GM21529 (cell line): ENCODE data around the gene ATP8B4.
"Not testable (repeated sequence)": the region's sequence is repeated elsewhere in the genome, so short reads cannot be mapped to it uniquely, and the experiment has no call there.

Source experiments
- ATAC-seq: cut with Tn5 transposase; IDR thresholded peaks from one replicate; pipeline ENCODE4 v1.9.1; 2021; ENCODE audit not compliant: unreplicated experiment

ATP8B4 gene, protein sequence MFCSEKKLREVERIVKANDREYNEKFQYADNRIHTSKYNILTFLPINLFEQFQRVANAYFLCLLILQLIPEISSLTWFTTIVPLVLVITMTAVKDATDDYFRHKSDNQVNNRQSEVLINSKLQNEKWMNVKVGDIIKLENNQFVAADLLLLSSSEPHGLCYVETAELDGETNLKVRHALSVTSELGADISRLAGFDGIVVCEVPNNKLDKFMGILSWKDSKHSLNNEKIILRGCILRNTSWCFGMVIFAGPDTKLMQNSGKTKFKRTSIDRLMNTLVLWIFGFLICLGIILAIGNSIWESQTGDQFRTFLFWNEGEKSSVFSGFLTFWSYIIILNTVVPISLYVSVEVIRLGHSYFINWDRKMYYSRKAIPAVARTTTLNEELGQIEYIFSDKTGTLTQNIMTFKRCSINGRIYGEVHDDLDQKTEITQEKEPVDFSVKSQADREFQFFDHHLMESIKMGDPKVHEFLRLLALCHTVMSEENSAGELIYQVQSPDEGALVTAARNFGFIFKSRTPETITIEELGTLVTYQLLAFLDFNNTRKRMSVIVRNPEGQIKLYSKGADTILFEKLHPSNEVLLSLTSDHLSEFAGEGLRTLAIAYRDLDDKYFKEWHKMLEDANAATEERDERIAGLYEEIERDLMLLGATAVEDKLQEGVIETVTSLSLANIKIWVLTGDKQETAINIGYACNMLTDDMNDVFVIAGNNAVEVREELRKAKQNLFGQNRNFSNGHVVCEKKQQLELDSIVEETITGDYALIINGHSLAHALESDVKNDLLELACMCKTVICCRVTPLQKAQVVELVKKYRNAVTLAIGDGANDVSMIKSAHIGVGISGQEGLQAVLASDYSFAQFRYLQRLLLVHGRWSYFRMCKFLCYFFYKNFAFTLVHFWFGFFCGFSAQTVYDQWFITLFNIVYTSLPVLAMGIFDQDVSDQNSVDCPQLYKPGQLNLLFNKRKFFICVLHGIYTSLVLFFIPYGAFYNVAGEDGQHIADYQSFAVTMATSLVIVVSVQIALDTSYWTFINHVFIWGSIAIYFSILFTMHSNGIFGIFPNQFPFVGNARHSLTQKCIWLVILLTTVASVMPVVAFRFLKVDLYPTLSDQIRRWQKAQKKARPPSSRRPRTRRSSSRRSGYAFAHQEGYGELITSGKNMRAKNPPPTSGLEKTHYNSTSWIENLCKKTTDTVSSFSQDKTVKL

GRCh38 chr15:50119063-50120040 lies at the start of gene ATP8B4:
TSS of gene ATP8B4 (minus strand) at chr15:50119233. CDS start at chr15:50106966, 12,267 bp downstream.
- ATAC-seq, result no peak

DNA sequence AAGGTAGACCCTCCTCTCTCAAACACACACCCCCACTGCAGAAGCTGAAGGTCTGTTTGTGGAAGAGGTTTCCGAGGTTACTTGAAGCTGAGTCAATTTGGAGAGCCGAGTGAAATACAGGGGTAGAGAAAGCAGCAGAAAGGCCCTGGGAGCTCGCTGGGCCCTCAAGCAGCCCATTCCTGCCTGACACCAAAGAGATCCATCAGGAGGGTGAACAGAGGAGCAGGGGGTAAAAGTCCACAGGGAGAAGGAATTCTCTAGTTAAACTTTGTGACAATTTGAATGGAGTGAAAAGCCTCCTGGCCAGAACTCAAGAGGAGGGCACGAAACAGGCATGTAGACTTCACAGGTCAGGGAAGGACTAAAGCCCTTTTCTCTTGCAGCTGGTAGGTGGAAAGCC lies 49.3 kb upstream of the ATP8B4 start:
- no peak for ATAC-seq

GRCh38 chr15:50167110-50167509 lies 48.1 kb upstream of the ATP8B4 start:
- no peak for ATAC-seq

GRCh38 chr15:50166216-50166615 lies 47.2 kb upstream of the ATP8B4 start:
- no peak for ATAC-seq

DNA sequence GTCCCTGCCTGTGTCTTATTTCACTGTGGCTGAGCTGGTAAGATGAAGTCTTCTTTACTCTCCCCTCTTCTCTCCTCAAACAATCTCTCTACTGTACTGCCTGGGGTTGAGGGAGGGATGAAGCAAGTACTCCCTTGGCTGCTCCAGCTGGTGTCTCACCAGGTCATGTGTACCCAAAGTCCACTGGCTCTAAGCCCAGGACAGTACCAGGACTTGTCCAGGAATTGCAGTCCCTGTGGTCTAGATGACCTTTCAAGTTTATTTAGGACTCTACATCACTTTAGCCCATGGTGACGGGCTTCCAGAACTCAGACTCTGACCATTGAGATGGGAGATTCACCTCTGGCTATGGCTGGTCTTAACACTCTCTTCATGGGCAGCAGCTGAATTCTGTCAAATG lies 45.4 kb upstream of the ATP8B4 start:
- ATAC-seq, result no peak

DNA sequence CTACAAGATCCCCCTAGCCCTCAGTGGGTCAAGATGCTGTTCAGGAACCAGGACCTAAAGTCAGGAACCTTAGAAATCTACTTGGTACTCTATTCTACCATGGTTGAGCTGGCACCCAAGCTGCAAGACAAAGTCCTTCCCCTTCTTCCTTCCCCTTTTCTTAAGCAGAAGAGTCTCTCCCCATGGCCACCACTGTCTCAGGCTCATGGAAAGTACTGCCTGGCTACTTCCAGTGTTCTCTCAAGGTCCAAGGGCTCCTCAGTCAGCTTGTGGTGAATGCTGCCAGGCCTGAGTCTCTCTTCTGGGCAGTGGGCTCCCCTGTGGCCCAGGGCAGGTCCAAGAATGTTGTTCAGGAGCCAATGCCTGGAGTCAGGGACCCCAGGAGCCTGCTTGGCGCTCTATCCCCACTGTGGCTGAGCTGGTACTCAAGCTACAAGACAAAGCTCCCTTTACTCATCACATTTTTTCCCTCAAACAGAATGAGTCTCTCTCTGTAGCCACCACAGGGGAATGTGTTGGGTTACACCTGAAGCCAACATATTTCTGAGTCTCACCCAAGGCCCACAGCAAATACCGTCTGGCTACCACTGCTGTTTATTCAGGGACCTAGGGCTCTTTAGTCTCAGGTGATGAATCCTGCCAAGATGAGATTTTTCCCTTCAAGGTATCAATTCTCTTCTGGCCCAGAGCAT lies 44.8 kb upstream of the ATP8B4 start:
- no peak for ATAC-seq

- no peak for ATAC-seq
Observed at GRCh38 chr15:50162969-50163718, 44.1 kb upstream of the ATP8B4 start.

DNA sequence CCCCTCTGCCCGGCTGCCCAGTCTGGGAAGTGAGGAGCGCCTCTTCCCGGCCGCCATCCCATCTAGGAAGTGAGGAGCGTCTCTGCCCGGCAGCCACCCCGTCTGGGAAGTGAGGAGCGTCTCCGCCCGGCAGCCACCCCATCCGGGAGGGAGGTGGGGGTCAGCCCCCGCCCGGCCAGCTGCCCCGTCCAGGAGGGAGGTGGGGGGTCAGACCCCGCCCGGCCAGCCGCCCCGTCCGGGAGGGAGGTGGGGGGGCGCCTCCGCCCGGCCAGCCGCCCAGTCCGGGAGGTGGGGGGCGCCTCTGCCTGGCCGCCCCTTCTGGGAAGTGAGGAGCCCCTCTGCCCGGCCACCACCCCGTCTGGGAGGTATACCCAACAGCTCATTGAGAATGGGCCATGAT lies 39.2 kb upstream of the ATP8B4 start:
- not testable (repeated sequence) for ATAC-seq

DNA sequence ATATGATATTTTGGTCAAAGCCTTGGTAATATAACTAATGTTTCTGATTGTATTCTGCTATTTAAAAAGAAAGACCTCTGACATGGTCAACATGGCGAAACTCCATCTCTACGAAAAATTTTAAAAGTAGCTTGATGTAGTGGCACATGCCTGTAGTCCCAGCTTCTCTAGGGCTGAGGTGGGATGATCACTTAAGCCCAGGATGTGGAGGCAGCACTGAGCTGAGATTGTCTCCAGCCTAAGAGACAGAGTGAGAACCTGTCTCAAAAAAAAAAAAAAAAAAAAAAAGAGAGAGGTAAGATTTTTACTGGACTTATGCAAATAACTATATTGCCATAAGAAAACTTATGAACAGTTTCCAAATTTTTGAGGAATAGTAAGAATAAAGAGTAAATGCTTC lies 32.4 kb upstream of the ATP8B4 start:
- ATAC-seq, result no peak

DNA sequence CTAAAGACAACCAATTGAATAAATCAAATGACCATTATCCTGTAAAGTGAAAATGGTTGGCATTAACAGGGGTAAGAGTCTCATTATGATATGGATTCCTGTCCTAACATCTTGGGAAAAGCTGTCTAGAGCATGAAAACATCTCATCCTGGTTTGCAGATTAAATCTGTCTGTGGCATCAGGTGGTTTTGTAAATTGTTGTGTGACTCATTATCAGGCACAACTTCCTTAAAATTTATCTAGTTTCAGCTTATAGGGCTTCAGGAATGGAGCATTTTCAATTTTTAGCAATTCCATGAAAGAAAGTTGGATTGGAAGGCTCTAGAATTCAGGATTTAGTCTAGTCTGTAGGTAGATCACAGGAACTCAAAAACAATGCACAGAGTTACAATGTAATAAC lies 31.8 kb upstream of the ATP8B4 start:
- ATAC-seq, result no peak

- ATAC-seq, result no peak
Observed at GRCh38 chr15:50150349-50150748, 31.3 kb upstream of the ATP8B4 start.

- ATAC-seq, result no peak
Observed at GRCh38 chr15:50149090-50149489, 30.1 kb upstream of the ATP8B4 start.

DNA sequence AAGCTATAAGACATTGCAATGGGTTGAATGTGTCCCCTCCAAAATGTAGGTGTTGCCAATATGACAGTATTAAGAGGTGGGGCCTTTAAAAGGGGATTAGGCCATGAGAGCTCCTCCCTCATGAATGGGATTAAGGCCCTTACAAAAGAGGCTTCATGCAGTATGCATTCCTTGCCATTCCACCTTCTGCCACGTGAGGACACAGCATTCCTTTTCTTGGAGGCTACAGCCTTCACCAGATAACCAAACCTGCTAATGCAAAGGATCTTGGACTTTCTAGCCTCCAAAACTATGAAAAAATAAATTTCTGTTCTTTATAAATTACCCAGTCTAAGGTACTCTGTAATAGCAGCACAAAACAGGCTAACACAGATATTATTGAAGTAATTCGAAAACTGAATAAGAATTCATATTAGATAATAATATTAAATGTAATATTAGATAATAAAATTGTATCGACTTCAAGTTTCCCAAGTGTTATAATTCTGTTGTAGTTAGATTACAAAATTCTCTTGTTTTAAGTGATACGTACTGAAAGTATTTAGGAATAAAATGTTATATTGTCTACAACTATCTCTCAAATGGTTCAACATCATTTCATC lies 29.4 kb upstream of the ATP8B4 start:
- ATAC-seq, result no peak

- no peak for ATAC-seq
Observed at GRCh38 chr15:50146632-50147031, 27.6 kb upstream of the ATP8B4 start.

DNA sequence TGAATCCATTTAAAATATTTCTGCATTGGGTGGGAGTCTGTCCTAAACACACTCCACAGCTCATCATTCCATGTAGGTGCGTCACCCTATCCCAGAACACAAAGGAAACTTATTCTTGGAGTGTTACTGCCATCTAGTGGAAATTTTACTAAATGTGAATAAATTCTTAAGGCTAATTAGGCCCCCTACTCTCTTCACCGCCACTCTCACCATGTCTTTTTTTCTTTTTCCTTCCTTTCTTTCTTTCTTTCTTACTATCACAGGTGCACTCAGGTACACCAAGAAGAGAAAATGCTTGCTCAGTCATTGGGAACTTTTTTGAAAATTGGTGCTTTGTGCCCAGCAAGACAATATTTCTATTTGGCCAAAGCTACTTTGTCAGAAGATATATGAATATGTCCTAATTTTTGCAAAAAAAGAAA lies 26.4 kb upstream of the ATP8B4 start:
- no peak for ATAC-seq

DNA sequence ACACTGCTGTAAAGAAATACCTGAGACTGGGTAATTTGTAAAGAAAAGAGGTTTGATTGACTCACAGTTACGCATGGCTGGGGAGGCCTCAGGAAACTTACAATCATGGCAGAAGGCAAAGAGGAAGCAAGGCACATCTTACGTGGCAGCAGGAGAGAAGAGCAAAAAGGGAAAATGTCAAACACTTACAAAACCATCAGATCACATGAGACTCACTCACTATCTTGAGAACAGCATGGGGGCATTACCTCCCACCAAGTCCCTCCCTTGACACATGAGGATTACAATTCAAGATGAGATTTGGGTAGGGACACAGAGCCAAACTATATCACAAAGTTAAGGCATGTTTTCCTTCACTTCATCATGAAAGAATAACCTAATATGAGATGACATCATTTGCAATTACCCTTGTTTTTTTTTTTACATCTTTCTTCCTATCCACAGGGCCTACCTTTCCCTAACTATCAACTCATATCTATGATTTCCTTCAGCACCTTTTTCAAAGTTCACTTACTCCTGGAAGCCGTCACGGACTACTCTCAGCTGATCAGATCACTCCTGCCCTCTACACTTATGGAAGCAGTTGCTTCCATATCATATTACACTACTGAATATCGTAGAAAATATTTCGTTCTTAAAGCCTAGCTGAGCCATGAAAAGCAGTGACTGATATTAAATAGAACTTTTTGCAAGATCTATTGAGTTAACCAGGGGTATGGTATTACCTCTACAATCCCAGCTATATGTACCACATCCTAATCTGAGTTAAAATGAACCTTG lies 25.5 kb upstream of the ATP8B4 start:
- ATAC-seq, result no peak

GRCh38 chr15:50143255-50143860 lies 24.3 kb upstream of the ATP8B4 start:
- no peak for ATAC-seq
